Fibroblast of skin of right biceps (primary cell): ENCODE results near the gene SBNO2.

Source experiments
- DNase-seq: peaks from one replicate; pipeline ENCODE4 v3.0.0-alpha.2; 2013

The SBNO2 gene

DNA sequence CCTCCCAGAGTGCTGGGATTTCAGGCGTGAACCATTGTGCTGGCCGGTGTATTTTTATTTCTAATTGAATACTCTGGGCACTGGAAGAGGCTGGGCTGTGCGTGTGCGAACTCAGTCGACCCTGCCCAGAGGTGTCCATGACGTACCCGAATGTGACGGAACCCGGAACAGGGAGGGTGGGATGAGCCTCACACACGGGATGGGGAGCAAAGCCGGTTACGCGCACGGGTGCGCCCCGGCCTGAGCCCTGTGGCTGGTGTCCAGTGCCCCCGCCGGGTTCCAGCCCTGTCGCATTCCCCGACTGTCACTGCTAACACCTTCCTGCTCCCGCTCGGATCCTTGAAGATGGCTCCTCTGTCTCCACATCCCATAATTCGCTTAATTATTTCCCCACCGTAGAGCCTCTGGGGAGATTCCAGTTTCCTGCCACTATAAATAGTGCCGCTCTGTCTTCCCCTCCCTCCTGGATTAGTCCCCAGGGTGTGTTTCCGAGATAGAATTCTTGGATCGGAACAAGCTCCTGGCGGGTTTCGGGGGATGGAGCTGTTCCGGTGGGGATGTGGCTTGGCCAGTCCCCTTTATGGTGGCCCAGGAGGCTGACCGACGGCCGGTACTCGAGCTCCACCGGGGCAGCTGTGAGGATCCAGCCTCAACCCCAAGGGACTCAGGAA lies 22.0 kb downstream of the SBNO2 start:
- no peak for DNase-seq

DNA sequence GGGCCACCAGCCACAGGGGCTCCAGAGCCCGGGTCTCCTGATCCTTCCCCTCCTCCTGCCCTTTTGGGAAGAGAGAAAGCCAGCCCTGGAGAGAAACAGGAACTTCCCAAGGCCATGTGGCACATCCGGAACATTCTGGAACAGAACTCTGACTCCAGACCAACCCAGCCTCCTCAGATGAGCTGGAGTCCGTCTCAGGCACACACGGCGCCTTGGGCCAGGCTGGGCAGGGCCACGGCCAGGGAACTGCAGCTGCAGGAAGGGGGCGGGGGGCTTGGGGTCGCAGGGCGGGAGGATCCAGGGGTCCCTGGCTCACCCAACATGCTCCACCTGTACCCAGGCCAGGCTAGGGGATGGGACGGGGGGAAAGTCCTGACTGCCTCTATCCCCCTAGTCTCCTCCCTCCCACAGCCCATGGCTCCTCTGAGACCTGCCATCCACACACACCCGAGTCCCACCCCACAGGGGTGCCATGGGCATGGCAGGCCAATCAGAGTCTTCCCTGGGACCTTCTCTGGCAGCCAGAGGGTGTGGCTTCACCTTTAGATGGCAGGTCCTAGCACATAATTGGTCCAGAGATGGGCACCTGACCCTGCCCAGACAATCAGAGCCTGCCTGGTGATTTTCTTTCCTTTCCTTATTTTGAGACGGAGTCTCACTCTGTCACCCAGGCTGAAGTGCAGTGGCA lies 22.9 kb downstream of the SBNO2 start:
- DNase-seq = no peak

GRCh38 chr19:1150333-1151036 lies 23.6 kb downstream of the SBNO2 start:
- DNase-seq = no peak

DNA sequence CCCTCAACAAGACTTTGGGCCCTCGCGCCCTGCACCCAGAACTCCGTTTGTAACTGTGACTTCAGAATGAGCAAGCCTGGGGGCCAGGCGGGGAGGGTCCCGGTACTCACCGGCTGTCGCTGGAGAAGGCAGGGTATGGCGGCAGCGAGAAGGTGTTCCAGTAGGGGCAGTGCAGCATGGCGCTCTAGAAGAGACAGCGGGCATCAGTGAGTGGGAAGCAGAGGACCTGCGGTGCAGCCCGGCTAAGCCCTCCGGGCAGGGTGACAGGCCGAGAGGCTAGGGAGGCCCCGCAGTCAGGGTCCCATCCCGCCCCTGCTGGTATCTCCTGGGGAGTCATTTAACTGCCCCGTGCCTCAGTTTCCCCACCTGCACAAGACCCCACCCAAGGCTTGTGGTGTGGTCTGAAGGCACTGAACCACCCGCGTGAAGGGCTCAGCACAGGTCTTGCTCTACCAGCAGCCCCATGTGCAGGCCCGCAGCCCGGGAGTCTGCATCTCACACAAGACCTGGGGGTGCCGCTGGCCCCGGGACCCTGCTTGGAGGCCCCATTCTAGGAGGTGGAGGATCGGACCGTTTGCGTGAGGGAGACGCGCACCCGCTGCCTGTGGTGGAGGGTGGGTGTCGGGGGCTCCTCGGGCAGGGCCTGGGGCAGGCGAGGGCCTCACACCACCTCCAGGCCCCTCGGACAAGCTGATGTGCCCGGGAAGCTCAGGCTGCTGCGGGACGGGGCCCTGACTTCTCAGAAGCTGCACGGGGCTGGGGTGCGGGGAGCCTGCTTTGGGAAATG lies 24.6 kb downstream of the SBNO2 start:
- no peak for DNase-seq

DNA sequence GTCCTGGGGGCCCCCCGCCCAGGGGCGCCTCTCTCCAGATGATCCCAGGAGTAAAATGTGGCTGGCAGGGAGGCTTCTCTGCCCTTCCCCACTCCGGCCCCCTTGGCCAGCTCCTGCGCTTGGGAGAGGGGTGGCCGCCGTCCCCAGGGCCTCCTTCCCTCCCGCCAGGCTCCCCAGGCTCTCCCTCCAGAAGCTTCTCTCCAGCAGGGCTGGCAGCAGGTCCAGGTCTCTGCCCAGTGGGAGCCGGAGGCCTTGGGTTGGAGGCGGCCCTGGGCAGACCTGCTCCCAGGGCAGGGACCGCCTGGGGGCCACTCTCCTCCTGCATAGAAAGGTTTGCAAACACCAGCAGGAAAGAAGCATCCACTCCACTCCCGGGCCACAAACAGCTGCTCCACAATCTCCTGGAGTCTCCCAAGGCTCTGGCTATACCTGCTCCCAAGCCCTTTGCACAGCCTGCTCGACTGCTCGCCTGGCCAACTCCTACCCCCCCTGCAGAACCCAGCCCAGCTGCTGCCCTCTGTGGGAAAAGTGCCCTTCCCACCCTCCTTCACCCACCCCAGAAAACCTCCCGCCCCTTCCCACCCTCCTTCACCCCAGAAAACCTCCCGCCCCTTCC lies 26.0 kb downstream of the SBNO2 start:
- DNase-seq = no peak

- DNase-seq = no peak
These were observed 26.9 kb downstream of the SBNO2 start for GRCh38 chr19:1146858-1147780.

GRCh38 chr19:1146412-1146699 lies 27.7 kb downstream of the SBNO2 start:
- no peak for DNase-seq

- DNase-seq = no peak
These were observed 28.2 kb downstream of the SBNO2 start for GRCh38 chr19:1145635-1146411.

- DNase-seq = no peak
These were observed 29.3 kb downstream of the SBNO2 start for GRCh38 chr19:1144741-1145140.

DNA sequence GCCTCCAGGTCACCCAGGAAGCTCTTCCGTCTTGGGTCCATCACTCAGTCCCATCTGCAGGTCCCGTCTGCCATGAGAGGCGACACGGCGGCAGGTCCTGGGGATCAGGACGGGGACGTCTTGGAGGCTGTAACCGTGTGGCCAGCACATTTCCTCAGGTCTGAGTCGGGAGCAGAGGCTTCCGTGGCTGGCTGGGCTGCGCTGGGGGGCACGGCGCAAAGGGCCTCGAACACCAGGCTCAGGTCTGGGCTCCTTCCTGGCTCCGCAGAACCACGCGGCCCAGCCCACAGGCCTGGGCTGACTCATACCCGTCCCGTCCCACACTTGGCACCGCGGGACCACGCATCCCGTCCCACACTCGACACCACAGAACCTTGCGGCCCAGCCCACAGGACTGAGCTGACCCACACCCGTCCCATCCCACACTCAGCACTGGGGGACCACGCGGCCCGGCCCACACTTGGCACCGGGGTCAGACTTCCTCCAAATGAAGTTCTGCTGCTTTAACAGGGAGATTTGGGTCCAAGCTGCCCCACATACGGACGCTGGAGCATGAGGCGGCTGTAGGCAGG lies 30.2 kb downstream of the SBNO2 start:
- no peak for DNase-seq

GRCh38 chr19:1141944-1142343 lies 32.1 kb downstream of the SBNO2 start:
- DNase-seq = no peak

GRCh38 chr19:1140272-1141027 lies 33.6 kb downstream of the SBNO2 start:
- DNase-seq = no peak

DNA sequence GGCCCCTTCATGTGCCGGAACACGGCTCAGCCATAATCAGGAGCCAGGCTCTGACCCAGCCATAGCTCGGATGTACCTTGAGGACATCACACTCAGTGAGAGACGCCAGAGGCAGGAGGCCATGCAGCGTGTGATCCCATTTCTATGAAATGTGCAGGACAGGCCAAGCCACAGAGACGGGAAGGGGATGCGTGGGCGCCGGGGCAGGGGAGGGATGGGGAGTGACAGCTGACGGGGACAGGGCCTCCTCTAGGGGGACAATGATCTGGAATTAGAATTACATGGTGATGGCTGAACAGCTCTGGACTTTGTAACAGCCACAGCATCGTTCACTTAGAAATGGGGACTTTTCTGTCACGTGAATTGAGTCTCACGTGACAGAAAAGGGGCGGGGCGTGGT lies 34.9 kb downstream of the SBNO2 start:
- DNase-seq = no peak

- DNase-seq = no peak
These were observed 35.9 kb downstream of the SBNO2 start for GRCh38 chr19:1138121-1138520.

DNA sequence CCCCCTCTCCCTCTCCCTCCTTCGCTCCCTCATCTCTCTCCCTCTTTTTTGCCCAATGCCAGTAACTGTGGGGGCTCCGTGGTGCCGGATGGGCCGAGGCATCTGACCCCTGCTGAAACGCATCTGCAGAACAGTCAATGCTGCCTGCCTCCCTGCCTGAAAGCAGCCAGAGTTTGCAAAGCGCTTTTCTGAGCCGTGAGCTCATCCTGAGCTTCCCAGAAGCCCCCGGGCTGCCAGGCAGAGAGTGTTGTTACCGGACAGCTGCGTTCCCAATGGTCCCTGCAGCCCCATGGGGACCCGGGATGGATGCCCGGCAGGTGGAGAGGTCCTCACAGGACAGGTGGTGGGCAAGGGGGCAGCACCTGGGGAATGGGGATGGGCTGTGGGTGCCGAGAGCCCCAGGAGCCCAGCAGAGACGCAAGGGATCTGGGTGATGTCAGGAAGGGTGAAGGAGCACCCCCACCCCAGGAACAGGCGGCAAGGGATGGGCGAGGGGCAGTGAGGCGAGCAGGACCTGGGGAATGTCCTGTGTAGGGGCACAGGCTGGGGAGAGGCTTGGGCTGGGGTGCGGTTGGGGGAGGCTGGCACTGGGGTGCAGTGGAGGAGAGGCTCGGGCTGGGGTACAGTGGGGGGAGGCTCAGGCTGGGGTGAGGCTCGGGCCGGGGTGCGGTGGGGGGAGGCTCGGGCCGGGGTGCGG lies 37.3 kb downstream of the SBNO2 start:
- DNase-seq = no peak

DNA sequence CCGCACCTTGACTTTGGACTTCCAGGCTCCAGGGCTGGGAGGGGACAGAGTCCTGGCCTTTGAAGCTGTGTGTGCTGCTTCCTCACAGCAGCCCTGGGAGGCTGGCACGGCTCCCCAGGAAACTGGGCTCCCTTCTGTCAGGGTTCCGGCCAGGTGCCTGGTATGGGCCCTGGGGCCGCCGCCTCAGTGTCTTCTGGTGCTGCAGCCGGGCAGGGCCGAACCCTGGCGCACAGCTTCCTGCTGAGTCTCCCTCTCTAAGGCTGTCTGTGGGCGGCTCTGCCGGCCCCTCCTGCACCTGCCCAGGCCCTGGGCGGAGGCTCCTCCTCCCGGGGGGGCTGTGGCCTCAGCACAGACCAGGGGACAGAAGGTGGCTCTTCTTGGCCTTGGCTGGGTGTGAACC lies 37.9 kb downstream of the SBNO2 start:
- DNase-seq = no peak

DNA sequence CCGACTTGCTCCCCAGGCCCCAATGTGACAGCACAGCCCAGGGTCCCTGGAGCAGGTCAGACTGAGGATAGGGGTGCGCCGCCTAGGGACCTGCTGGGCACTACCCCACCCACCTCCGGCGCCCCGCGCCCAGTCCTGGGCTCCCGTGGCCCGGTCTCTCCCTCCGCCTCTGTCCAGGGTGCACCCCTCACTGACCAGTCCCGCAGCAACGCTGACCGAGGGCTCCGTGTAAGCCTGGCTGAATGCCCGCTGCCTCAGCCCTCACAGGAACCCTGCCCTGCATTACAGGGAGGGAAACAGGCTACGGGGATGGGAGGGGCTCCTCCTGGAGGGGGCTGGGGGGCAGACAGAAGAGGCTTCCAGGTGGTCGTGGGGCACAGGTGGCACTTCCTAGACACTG lies 38.6 kb downstream of the SBNO2 start:
- no peak for DNase-seq

DNA sequence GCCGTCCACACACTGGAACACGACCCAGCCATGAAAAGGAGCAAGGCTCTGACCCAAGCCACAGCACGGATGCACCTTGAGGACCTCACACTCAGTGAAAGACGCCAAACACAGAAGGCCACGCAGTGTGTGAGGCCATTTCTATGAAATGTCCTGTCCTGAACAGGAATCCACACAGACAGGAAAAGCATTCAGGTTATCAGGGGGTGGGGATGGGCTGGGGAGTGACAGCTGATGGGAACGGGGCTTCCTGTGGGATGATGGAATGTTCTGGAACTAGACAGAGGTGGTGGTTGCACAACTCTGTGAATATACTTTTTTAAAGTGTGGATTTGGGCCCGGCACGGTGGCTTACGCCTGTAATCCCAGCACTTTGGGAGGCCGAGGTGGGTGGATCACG lies 39.6 kb downstream of the SBNO2 start:
- DNase-seq = peak; percentile 35

GRCh38 chr19:1133471-1133929 lies 40.6 kb downstream of the SBNO2 start:
- no peak for DNase-seq
